ENCODE data around the gene IGFLR1. TPM values are rescaled to one million over a fixed set of nuclear protein-coding genes. Genes with fewer than 3 reads are reported as not detected.
A peak's percentile ranks its signal among the peaks of the same experiment; 100 is the strongest.

The IGFLR1 gene
- total and polyA plus RNA-seq, 9 of the 15 experiments (the other 6 are each of a cell fraction or from before 2014, with no cell fraction given), result 1.0 to 14.3 (median 4.6) TPM

- TF ChIP-seq JUND (IDR thresholded peaks at IDR 0.05; ENCODE audit: borderline replicate concordance, low read depth, low read length) (no peak), JUND (tag; IDR thresholded peaks at IDR 0.05; ENCODE audit: borderline replicate concordance, low read depth, low read length) (no peak), MECOM (CRISPR knock-in tag; IDR thresholded peaks at IDR 0.05) (peak; percentile 95), CXXC5 (CRISPR knock-in tag; IDR thresholded peaks at IDR 0.05) (peak; percentile 87), ZBTB7A (IDR thresholded peaks at IDR 0.05; ENCODE audit: borderline replicate concordance, control insufficient read depth, low read depth, low read length) (peak; percentile 78), ZNF766 (CRISPR knock-in tag; conservative IDR thresholded peaks at IDR 0.05) (no peak)
Measured at GRCh38 chr19:35775298-35776101, 33.2 kb upstream of the IGFLR1 start, which contains the start of gene ARHGAP33 (continued).

- Histone ChIP-seq H3K4me1 (replicated peaks in 1 of 2; ENCODE audit: control insufficient read depth in 2 of 2, insufficient read depth in 2 of 2, low read length in 2 of 2) (peaks cover 10 to 28% of the 10 kb centered on the region in 2 experiments), H3K4me3 (peak overlapping the region; percentile 57), H3K9ac (ENCODE audit: insufficient read depth in 1 of 2, low read depth in 2 of 2, low read length in 2 of 2) (peak overlapping the region; percentile 5 to 77; a peak in 2 of 4 replicates), H3K79me2 (ENCODE audit: control insufficient read depth, insufficient read depth, low read length) (peaks cover 5% of the 10 kb centered on the region; the same call in 1 of the 3 replicates), H4K20me1 (replicated peaks; ENCODE audit: control insufficient read depth, insufficient read depth, low read length) (no peaks in the 10 kb centered on the region; the same call in 1 of the 2 replicates), H2AFZ (ENCODE audit: low read depth, low read length) (peak overlapping the region; percentile 85), H3K4me2 (ENCODE audit: insufficient read depth, low read length) (peak overlapping the region; percentile 70), H3K9me3 (replicated peaks; ENCODE audit: control insufficient read depth, insufficient read depth, low read depth, low read length) (no peaks in the 10 kb centered on the region), H3K27me3 (ENCODE audit: control insufficient read depth in 2 of 2, insufficient read depth in 2 of 2, low read length in 2 of 2) (no peaks in the 10 kb centered on the region), H3K9me1 (ENCODE audit: control insufficient read depth, insufficient read depth, low read length) (peaks cover 3% of the 10 kb centered on the region), H3K36me3 (ENCODE audit: control insufficient read depth, insufficient read depth, low read length) (peaks cover 15% of the 10 kb centered on the region; the same call in 2 of the 3 replicates), H3K27ac (ENCODE audit: extremely low read depth, low read depth, low read length) (no peak overlapping the region)
- 0% methylated on average over 9 of the region's 9 CpGs for WGBS (ENCODE audit: insufficient coverage, low coverage, missing lambda C conversion rate)
- FAIRE-seq (no peak), DNase-seq (ENCODE audit: extremely low read depth in 1 of 4, low spot score in 3 of 4) (no peak), ATAC-seq (peak; percentile 24)
- no TSS peak for BruUV-seq (replicated peaks)
- in situ Hi-C loops (cut with MboI) (no loop called here), intact Hi-C loops (cut with micrococcal nuclease) (no loop called here)
- CTCF ChIA-PET (ENCODE audit: low intra/inter-chr PET ratio), result no interaction called here
- POLR2A ChIA-PET, result interaction anchor here (0.8 to 1.4 kb wide), 2 partner anchors 10 to 31 kb away, joined by 3 read pairs; no protein-coding TSS in a partner anchor
- TF ChIP-seq ETV5 (CRISPR knock-in tag; IDR thresholded peaks at IDR 0.05; ENCODE audit: low read depth) (no peak), SMAD4 (CRISPR knock-in tag; conservative IDR thresholded peaks at IDR 0.05) (0 out of 2 replicates have a peak, but pooled peaks have one; percentile 3), SAP30 (IDR thresholded peaks at IDR 0.05; ENCODE audit: borderline replicate concordance, insufficient read depth, low read depth, low read length, poor library complexity, severe bottlenecking) (peak; percentile 7), FIP1L1 (IDR thresholded peaks at IDR 0.05; ENCODE audit: low read depth, low read length, poor library complexity, severe bottlenecking) (no peak), HNRNPK (IDR thresholded peaks at IDR 0.05; ENCODE audit: low read depth, low read length, poor library complexity, severe bottlenecking) (no peak), ZNF274 (IDR thresholded peaks at IDR 0.05; ENCODE audit: borderline replicate concordance, low read depth, low read length) (no peak), MAFF (IDR thresholded peaks at IDR 0.05; ENCODE audit: low read length) (no peak), CEBPB (tag; IDR thresholded peaks at IDR 0.05) (no peak), POLR2AphosphoS5 (IDR thresholded peaks at IDR 0.05; ENCODE audit: control insufficient read depth, insufficient read depth, low read depth, low read length) (no peak), ZNF507 (tag; conservative IDR thresholded peaks at IDR 0.05) (no peak), MTA2 (IDR thresholded peaks at IDR 0.05; ENCODE audit: low read depth) (no peak), COPS2 (conservative IDR thresholded peaks at IDR 0.05) (no peak), E4F1 (CRISPR knock-in tag; IDR thresholded peaks at IDR 0.05; ENCODE audit: borderline replicate concordance) (no peak)
Measured at GRCh38 chr19:35775046-35775297, 32.7 kb upstream of the IGFLR1 start.
